Measurements from ENCODE around the gene SCN4B.

DNA sequence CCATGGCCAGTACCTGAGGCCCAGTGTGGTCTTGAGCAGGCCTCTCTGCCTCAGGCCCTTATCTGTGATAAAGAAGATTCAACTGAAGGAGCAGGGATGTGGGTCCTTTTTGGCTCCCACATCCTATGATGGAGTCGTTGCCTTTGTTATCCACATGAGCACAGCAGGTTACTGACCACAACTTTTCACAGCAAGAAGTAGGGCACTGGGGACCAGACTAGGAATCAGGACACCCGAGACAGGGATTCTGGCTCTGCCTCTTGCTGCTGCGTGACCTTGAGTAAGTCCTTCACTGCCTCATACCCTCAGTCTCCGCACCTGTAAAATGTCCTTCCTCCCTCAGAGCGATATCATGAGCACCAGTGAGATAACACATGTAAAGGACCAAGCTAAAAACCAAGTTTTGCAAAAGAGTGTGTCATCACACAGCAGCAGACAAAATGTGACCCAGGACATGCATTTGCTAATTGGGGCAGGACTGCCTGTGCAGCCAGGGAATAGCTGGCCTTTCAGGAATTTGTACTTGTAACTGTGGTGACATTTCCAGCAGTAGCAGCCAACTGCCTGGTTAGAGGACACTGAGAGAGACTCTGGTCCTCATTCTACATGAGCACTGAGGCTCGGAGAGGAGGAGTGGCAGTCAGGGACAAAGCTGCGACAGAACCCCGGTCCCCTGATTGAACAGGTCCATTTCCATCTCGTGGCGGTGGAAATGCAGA lies 52.6 kb downstream of the SCN4B start:
- TF ChIP-seq, protein P1, sequence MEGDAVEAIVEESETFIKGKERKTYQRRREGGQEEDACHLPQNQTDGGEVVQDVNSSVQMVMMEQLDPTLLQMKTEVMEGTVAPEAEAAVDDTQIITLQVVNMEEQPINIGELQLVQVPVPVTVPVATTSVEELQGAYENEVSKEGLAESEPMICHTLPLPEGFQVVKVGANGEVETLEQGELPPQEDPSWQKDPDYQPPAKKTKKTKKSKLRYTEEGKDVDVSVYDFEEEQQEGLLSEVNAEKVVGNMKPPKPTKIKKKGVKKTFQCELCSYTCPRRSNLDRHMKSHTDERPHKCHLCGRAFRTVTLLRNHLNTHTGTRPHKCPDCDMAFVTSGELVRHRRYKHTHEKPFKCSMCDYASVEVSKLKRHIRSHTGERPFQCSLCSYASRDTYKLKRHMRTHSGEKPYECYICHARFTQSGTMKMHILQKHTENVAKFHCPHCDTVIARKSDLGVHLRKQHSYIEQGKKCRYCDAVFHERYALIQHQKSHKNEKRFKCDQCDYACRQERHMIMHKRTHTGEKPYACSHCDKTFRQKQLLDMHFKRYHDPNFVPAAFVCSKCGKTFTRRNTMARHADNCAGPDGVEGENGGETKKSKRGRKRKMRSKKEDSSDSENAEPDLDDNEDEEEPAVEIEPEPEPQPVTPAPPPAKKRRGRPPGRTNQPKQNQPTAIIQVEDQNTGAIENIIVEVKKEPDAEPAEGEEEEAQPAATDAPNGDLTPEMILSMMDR (IDR thresholded peaks at IDR 0.05): no peak
- no peak for TF ChIP-seq POLR2A (IDR thresholded peaks at IDR 0.05)
- no peak for TF ChIP-seq POLR2AphosphoS5 (IDR thresholded peaks at IDR 0.05)
- no peak for TF ChIP-seq EP300 (IDR thresholded peaks at IDR 0.05)

Measured in gastroesophageal sphincter (tissue), 3 donors.